HAP-1 (cell line): Measurements from ENCODE around the gene ZNF765.
"Not testable (repeated sequence)": the region's sequence is repeated elsewhere in the genome, so short reads cannot be mapped to it uniquely, and the experiment has no call there.

Experiments
- DNase-seq, 2 experiments: peaks; one replicate each; pipeline ENCODE4 v3.0.0-alpha.2; 2016 to 2020; ENCODE audit warnings: low spot score in 2 of 2
- H3K27me3 ChIP-seq: fragments of 250-450 bp; sonication (Bioruptor Pico); 2 replicates; pipeline ENCODE4 v1.5.1; 2020; ENCODE audit warnings: low read depth, mild to moderate bottlenecking, moderate library complexity
- H3K36me3 ChIP-seq: fragments of 250-450 bp; sonication (Bioruptor Pico); replicated peaks from 2 replicates; pipeline ENCODE4 v1.5.1; 2020; ENCODE audit warnings: mild to moderate bottlenecking
- H3K4me1 ChIP-seq: fragments of 250-450 bp; sonication (Bioruptor Pico); 2 replicates; pipeline ENCODE4 v1.5.1; 2020; ENCODE audit warnings: mild to moderate bottlenecking
- H3K4me3 ChIP-seq: fragments of 250-450 bp; sonication (Bioruptor Pico); 2 replicates; pipeline ENCODE4 v1.5.1; 2020; ENCODE audit warnings: mild to moderate bottlenecking, moderate library complexity
- H3K9me3 ChIP-seq: fragments of 250-450 bp; sonication (Bioruptor Pico); 2 replicates; pipeline ENCODE4 v1.5.1; 2020; ENCODE audit warnings: mild to moderate bottlenecking, moderate library complexity
- in situ Hi-C: fragments of 300-500 bp; cut with MboI; formaldehyde crosslinking; loops from 3 replicates; pipeline ENCODE4 v1.14.3; 2020; ENCODE audit warnings: low sequenced_read_pairs, inconsistent platforms, mixed read lengths

ZNF765 gene

DNA sequence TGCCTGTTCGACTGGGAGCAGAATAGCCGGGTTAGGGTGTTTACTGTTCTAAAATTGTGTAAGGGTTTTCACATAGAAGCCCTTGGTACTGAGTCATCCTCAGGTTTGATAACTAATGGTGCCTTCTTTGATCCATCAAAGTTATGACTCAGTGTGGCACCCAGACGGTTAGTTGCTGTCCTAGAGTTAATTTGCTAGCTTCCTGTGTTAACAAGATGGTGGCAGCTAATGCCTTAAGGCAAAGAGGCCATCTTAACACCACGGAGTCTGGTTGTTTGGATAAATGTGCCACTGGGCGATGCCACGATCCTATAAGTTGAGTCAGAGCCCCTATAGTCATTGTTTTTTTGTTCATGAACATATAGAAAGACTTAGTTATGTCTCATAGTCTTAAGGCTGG lies 80.5 kb downstream of the ZNF765 start:
- H3K9me3 ChIP-seq, H3K4me1 ChIP-seq, in situ Hi-C loops, H3K4me3 ChIP-seq, H3K27me3 ChIP-seq, H3K36me3 ChIP-seq, DNase-seq: not testable (repeated sequence)
